K562 (cell line): ENCODE results near the gene ADGRE2. TPM values are rescaled to one million over a fixed set of nuclear protein-coding genes. Genes with fewer than 3 reads are reported as not detected.

ENCODE experiments used
- CXXC5 ChIP-seq: fragments of 250-450 bp; sonication (Bioruptor Pico); IDR thresholded peaks from 2 replicates; pipeline ENCODE4 v1.8.0; 2022; ENCODE audit warnings: inconsistent platforms, mild to moderate bottlenecking, moderate library complexity
- ESRRB ChIP-seq: fragments of 250-450 bp; sonication (Bioruptor Pico); IDR thresholded peaks from 2 replicates; pipeline ENCODE4 v1.5.0; 2020; ENCODE audit warnings: mild to moderate bottlenecking, moderate library complexity, borderline replicate concordance
- MAZ ChIP-seq, 2 experiments: fragments of 450-650 bp in 1 of 2; sonication (generic) in 1 of 2; formaldehyde crosslinking; IDR thresholded peaks in 1 of 2; conservative IDR thresholded peaks in 1 of 2; 2 replicates each; pipeline versions ENCODE4 v1.4.0 to v1.5.0; 2020; ENCODE audit warnings: mild to moderate bottlenecking in 1 of 2, missing genetic modification reagents in 1 of 2
- NEUROD1 ChIP-seq: fragments of 150-350 bp; IDR thresholded peaks from 2 replicates; pipeline ENCODE4 v1.6.1; 2014; ENCODE audit warnings: borderline replicate concordance, low read length, low read depth; ENCODE audit not compliant: partially characterized antibody
- NFE2 ChIP-seq: IDR thresholded peaks from 2 replicates; pipeline ENCODE4 v1.6.1; 2014; ENCODE audit warnings: antibody characterized with exemption, low read depth
- PHF8 ChIP-seq: fragments of 200-600 bp; sonication (generic); IDR thresholded peaks from 2 replicates; pipeline ENCODE4 v1.6.1; 2012; ENCODE audit warnings: mixed run types, mild to moderate bottlenecking, inconsistent platforms, low read length, moderate library complexity, borderline replicate concordance
- RBM39 ChIP-seq: fragments of 200-400 bp; formaldehyde crosslinking; optimal IDR thresholded peaks from 2 replicates; pipeline ENCODE3; 2018; ENCODE audit warnings: low read depth, low read length
- SRSF7 ChIP-seq: fragments of 200-400 bp; formaldehyde crosslinking; optimal IDR thresholded peaks from 2 replicates; pipeline ENCODE3; 2017; ENCODE audit warnings: mild to moderate bottlenecking, low read depth, low read length
- ZBED1 ChIP-seq: IDR thresholded peaks from 2 replicates; pipeline ENCODE4 v1.6.1; 2014
- ZNF143 ChIP-seq: sonication (generic); formaldehyde crosslinking; IDR thresholded peaks from 2 replicates; pipeline ENCODE4 v1.9.0; 2022; ENCODE audit warnings: mild to moderate bottlenecking, missing genetic modification reagents
- polyA plus RNA-seq, 8 experiments: library from polyadenylated mRNA; depleted of rRNA in 4 of 8; stranded (reverse) in 5 of 8; unstranded in 3 of 8; fragments of >200 nt; fragmentation: Nextera tagmentation in 2 of 8; fragmentation: Illumina TruSeq in 1 of 8; extraction: Ambion mirVana in 2 of 8; extraction: Trizol in 1 of 8; gene quantifications; 2 replicates each; pipeline versions ENCODE4 v1.2.1 to v1.2.3, GENCODE V29; 2011 to 2014; ENCODE audit warnings: inconsistent platforms in 1 of 8, missing spikeins in 1 of 8
- total RNA-seq, 7 experiments: library from RNA; depleted of rRNA in 6 of 7; stranded (reverse); fragments of >200 nt in 6 of 7; fragmentation: Illumina TruSeq in 2 of 7; extraction: Trizol in 2 of 7; gene quantifications; 2 replicates each; pipeline versions ENCODE4 v1.2.1 to v1.2.3, GENCODE V29; 2011 to 2021; ENCODE audit warnings: low replicate concordance in 1 of 7
- TF ChIP-seq, protein P1 (sequence below): sonication (generic); formaldehyde crosslinking; IDR thresholded peaks from 2 replicates; pipeline ENCODE4 v1.8.1; 2023; ENCODE audit warnings: mild to moderate bottlenecking, missing genetic modification reagents
- TF ChIP-seq, protein P2 (sequence below): fragments of 250-450 bp; sonication (Bioruptor Pico); IDR thresholded peaks from 2 replicates; pipeline ENCODE4 v1.4.0; 2020
- TF ChIP-seq, protein P3 (sequence below): fragments of 200-800 bp; sonication (Bioruptor generic); IDR thresholded peaks from 2 replicates; pipeline ENCODE4 v1.6.1; 2017; ENCODE audit warnings: missing genetic modification characterization, missing compliant biosample characterization
- TF ChIP-seq, protein P4 (sequence below): fragments of 450-650 bp; IDR thresholded peaks from 2 replicates; pipeline ENCODE4 v1.6.1; 2016; ENCODE audit warnings: borderline replicate concordance

The ADGRE2 gene
- total and polyA plus RNA-seq, 9 of the 15 experiments (the other 6 are each of a cell fraction or from before 2014, with no cell fraction given), result 4.3 to 17.3 (median 9.8) TPM

DNA sequence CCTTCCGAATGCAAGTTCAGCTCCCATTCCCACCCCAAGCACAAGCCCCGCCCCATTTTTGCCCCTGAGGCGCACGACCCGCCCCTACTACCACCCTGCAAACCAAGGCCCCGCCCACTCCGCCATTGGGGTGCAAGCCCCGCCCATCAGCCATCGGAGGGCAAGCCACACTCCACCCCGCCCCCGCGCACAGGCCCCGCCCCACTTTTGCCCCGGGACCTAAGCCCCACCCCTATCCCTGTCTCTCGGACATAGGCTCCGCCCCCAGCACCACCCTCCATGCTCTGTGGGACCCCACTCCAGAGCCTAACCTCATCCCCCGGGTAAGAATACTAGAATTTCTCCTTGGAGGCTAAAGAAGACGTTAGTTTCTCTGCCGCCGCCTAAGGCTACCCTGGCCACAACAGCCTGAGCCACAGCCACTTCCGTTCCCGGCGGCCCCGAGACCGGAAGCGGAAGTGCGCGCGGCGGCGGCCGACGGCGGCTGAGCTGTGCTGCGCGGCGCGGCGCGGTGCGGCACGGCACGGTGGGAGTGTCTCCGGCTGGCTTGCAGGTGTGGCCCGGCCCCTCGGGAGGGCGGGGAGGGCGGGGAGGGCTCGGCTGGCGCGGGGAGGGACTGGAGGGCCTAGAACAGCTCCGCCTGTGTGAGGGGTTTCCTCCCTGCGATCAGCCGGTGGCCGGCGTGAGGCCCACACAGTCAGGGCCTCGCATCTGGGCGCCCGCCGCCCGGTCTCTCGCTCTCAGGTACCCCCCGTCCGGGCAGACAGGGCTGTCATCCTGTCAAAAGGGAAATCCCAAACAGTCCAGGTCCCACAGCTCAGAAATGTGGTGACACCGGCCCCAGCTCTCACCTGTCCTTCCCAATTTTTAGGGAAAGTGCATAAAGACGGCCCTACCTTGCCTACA lies 88.5 kb downstream of the ADGRE2 start, which contains the start of gene ZNF333 (continued):
- TF ChIP-seq, protein P1, sequence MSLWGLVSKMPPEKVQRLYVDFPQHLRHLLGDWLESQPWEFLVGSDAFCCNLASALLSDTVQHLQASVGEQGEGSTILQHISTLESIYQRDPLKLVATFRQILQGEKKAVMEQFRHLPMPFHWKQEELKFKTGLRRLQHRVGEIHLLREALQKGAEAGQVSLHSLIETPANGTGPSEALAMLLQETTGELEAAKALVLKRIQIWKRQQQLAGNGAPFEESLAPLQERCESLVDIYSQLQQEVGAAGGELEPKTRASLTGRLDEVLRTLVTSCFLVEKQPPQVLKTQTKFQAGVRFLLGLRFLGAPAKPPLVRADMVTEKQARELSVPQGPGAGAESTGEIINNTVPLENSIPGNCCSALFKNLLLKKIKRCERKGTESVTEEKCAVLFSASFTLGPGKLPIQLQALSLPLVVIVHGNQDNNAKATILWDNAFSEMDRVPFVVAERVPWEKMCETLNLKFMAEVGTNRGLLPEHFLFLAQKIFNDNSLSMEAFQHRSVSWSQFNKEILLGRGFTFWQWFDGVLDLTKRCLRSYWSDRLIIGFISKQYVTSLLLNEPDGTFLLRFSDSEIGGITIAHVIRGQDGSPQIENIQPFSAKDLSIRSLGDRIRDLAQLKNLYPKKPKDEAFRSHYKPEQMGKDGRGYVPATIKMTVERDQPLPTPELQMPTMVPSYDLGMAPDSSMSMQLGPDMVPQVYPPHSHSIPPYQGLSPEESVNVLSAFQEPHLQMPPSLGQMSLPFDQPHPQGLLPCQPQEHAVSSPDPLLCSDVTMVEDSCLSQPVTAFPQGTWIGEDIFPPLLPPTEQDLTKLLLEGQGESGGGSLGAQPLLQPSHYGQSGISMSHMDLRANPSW (CRISPR knock-in tag), result 0 out of 2 replicates have a peak, but pooled peaks have one; percentile 61
- TF ChIP-seq, protein P2, sequence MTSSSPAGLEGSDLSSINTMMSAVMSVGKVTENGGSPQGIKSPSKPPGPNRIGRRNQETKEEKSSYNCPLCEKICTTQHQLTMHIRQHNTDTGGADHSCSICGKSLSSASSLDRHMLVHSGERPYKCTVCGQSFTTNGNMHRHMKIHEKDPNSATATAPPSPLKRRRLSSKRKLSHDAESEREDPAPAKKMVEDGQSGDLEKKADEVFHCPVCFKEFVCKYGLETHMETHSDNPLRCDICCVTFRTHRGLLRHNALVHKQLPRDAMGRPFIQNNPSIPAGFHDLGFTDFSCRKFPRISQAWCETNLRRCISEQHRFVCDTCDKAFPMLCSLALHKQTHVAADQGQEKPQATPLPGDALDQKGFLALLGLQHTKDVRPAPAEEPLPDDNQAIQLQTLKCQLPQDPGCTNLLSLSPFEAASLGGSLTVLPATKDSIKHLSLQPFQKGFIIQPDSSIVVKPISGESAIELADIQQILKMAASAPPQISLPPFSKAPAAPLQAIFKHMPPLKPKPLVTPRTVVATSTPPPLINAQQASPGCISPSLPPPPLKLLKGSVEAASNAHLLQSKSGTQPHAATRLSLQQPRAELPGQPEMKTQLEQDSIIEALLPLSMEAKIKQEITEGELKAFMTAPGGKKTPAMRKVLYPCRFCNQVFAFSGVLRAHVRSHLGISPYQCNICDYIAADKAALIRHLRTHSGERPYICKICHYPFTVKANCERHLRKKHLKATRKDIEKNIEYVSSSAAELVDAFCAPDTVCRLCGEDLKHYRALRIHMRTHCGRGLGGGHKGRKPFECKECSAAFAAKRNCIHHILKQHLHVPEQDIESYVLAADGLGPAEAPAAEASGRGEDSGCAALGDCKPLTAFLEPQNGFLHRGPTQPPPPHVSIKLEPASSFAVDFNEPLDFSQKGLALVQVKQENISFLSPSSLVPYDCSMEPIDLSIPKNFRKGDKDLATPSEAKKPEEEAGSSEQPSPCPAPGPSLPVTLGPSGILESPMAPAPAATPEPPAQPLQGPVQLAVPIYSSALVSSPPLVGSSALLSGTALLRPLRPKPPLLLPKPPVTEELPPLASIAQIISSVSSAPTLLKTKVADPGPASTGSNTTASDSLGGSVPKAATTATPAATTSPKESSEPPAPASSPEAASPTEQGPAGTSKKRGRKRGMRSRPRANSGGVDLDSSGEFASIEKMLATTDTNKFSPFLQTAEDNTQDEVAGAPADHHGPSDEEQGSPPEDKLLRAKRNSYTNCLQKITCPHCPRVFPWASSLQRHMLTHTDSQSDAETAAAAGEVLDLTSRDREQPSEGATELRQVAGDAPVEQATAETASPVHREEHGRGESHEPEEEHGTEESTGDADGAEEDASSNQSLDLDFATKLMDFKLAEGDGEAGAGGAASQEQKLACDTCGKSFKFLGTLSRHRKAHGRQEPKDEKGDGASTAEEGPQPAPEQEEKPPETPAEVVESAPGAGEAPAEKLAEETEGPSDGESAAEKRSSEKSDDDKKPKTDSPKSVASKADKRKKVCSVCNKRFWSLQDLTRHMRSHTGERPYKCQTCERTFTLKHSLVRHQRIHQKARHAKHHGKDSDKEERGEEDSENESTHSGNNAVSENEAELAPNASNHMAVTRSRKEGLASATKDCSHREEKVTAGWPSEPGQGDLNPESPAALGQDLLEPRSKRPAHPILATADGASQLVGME (CRISPR knock-in tag), result peak; percentile 39; the same call in 1 of the 2 replicates
- TF ChIP-seq ESRRB (CRISPR knock-in tag), result no peak
- TF ChIP-seq PHF8, result peak; percentile 87
- TF ChIP-seq, protein P3, sequence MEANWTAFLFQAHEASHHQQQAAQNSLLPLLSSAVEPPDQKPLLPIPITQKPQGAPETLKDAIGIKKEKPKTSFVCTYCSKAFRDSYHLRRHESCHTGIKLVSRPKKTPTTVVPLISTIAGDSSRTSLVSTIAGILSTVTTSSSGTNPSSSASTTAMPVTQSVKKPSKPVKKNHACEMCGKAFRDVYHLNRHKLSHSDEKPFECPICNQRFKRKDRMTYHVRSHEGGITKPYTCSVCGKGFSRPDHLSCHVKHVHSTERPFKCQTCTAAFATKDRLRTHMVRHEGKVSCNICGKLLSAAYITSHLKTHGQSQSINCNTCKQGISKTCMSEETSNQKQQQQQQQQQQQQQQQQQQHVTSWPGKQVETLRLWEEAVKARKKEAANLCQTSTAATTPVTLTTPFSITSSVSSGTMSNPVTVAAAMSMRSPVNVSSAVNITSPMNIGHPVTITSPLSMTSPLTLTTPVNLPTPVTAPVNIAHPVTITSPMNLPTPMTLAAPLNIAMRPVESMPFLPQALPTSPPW (CRISPR knock-in tag), result peak; percentile 81
- peak in 1 of 2 experiments; percentile 60; a peak in 3 of 4 replicates for TF ChIP-seq MAZ (CRISPR knock-in tag; conservative IDR thresholded peaks at IDR 0.05 in 1 of 2, IDR thresholded peaks at IDR 0.05 in 1 of 2)
- peak; percentile 61; the same call in 1 of the 2 replicates for TF ChIP-seq ZNF143 (CRISPR knock-in tag)
- TF ChIP-seq NFE2, result no peak
- TF ChIP-seq, protein P4, sequence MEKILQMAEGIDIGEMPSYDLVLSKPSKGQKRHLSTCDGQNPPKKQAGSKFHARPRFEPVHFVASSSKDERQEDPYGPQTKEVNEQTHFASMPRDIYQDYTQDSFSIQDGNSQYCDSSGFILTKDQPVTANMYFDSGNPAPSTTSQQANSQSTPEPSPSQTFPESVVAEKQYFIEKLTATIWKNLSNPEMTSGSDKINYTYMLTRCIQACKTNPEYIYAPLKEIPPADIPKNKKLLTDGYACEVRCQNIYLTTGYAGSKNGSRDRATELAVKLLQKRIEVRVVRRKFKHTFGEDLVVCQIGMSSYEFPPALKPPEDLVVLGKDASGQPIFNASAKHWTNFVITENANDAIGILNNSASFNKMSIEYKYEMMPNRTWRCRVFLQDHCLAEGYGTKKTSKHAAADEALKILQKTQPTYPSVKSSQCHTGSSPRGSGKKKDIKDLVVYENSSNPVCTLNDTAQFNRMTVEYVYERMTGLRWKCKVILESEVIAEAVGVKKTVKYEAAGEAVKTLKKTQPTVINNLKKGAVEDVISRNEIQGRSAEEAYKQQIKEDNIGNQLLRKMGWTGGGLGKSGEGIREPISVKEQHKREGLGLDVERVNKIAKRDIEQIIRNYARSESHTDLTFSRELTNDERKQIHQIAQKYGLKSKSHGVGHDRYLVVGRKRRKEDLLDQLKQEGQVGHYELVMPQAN, result peak; percentile 74; the same call in 1 of the 2 replicates
- TF ChIP-seq CXXC5 (CRISPR knock-in tag), result peak; percentile 93
- TF ChIP-seq ZBED1, result no peak
- peak; percentile 20 for TF ChIP-seq NEUROD1
- no peak for TF ChIP-seq SRSF7
- TF ChIP-seq RBM39, result no peak
